ENCODE data around the gene TCF4. TPM values are rescaled to one million over a fixed set of nuclear protein-coding genes. Genes with fewer than 3 reads are reported as not detected.
A peak's percentile ranks its signal among the peaks of the same experiment; 100 is the strongest.

The TCF4 gene
- total RNA-seq, 1 experiment from 2014 or later: 0.42 TPM

DNA sequence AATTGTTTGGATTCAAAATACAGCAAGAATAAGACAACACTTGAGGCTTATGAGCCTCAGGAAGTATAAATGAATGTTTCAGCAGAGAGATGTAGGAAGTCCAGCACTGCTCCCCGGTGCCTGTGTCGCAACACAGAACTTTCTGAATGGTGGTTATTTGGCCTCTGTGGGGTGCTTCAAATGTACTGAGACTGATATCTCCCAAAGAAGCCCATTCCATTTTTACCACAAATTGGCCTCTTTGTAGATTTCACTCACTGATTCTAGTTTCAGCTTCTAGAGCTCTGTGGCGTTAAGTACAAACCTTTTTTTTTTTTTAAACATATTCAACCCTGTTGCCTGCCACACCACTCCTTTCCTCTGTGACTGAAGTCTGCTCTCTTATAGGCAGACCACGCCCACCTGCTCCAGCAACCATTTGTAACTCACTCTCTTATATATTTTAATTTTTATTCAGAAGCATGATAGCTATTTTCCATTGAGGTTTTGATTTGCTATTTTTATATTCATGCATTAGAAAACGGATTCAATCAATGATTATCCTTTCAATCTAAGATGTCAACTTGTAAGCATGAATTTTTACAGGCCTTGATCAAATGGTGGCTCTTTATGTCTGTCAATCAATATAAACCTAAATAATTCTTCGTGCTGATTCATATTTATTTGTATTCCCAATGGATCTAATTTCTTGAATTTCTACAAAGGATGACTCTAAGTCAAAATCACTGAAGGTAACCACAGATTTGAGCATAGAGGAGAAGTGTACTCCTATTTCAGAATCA, 351.7 kb downstream of the TCF4 start:
- Histone ChIP-seq H3K4me3 (replicated peaks in 1 of 2; ENCODE audit: low read depth in 1 of 2, low read length in 2 of 2) (no peak overlapping the region), H4K20me1 (ENCODE audit: insufficient read depth) (no peaks in the 10 kb centered on the region), H3K4me1 (ENCODE audit: control insufficient read depth in 1 of 2, insufficient read depth in 2 of 2, low read length in 2 of 2) (no peaks in the 10 kb centered on the region), H3K36me3 (ENCODE audit: control insufficient read depth in 1 of 2, insufficient read depth in 2 of 2, low read length in 2 of 2) (no peaks in the 10 kb centered on the region), H3K27me3 (ENCODE audit: insufficient read depth, low read length) (peaks cover 12% of the 10 kb centered on the region; the same call in 1 of the 2 replicates), H3K27ac (ENCODE audit: low read depth, low read length) (no peak overlapping the region), H3K9ac (ENCODE audit: low read length) (no peak overlapping the region), H2AFZ (ENCODE audit: low read depth, low read length, poor library complexity, severe bottlenecking) (no peak overlapping the region), H3K4me2 (ENCODE audit: low read length) (no peak overlapping the region), H3K9me3 (ENCODE audit: control insufficient read depth in 1 of 2, insufficient read depth in 1 of 2, low read depth in 1 of 2, low read length in 2 of 2) (no peaks in the 10 kb centered on the region), H3K9me2 (ENCODE audit: insufficient read depth) (no peaks in the 10 kb centered on the region), H3K79me2 (ENCODE audit: insufficient read depth, low read length) (no peaks in the 10 kb centered on the region)
- no TSS peak for BruUV-seq (replicated peaks)
- ChIA-PET RAD21 (ENCODE audit: low non-redundant PET in 1 of 2, low total read pairs in 2 of 2, uncharacterized antibody in 2 of 2, unreplicated experiment in 2 of 2) (no interaction called here), POLR2A (no interaction called here), CTCF (no interaction called here)
- ATAC-seq (no peak), DNase-seq (ENCODE audit: low read depth, low spot score) (no peak)
- TF ChIP-seq EZH2phosphoT487 (IDR thresholded peaks at IDR 0.05; ENCODE audit: borderline replicate concordance) (no peak), SP1 (IDR thresholded peaks at IDR 0.05; ENCODE audit: low read depth) (no peak), CEBPB (IDR thresholded peaks at IDR 0.05; ENCODE audit: low read depth) (no peak), POLR2A (IDR thresholded peaks at IDR 0.05; ENCODE audit: borderline replicate concordance, extremely low read depth, insufficient read depth, insufficient read length) (no peak)
- intact Hi-C loops (cut with micrococcal nuclease): no loop called here

DNA sequence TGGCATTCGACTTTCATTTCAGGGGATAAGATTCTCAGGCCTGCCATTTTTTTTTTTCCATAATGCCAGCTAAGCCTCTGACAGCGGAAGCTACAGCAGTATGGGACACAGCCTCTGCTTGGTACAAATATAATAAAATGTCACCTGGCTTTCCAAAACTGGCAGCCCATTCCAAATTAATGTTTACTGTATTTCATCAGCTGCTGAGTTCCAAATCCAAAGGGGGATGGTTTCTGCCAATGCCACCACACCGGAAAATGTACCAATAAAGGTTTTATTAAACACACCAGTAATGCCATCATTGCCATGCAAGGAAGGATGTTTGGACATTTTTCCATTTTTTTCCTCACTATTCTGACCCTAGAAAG, 352.9 kb downstream of the TCF4 start:
- Histone ChIP-seq H3K4me2 (ENCODE audit: low read length) (no peak overlapping the region), H3K9me3 (ENCODE audit: control insufficient read depth in 1 of 2, insufficient read depth in 1 of 2, low read depth in 1 of 2, low read length in 2 of 2) (no peaks in the 10 kb centered on the region), H4K20me1 (ENCODE audit: insufficient read depth) (no peaks in the 10 kb centered on the region), H3K36me3 (ENCODE audit: control insufficient read depth in 1 of 2, insufficient read depth in 2 of 2, low read length in 2 of 2) (no peaks in the 10 kb centered on the region), H3K27me3 (ENCODE audit: insufficient read depth, low read length) (0 out of 2 replicates have a peak, but pooled peaks cover 5% of the 10 kb centered on the region), H3K4me3 (replicated peaks in 1 of 2; ENCODE audit: low read depth in 1 of 2, low read length in 2 of 2) (no peak overlapping the region), H3K79me2 (ENCODE audit: insufficient read depth, low read length) (no peaks in the 10 kb centered on the region), H3K9me2 (ENCODE audit: insufficient read depth) (no peaks in the 10 kb centered on the region), H3K4me1 (ENCODE audit: control insufficient read depth in 1 of 2, insufficient read depth in 2 of 2, low read length in 2 of 2) (no peaks in the 10 kb centered on the region), H3K27ac (ENCODE audit: low read depth, low read length) (no peak overlapping the region), H2AFZ (ENCODE audit: low read depth, low read length, poor library complexity, severe bottlenecking) (peak overlapping the region; percentile 52), H3K9ac (ENCODE audit: low read length) (no peak overlapping the region)
- no TSS peak for BruUV-seq (replicated peaks)
- TF ChIP-seq RAD21 (IDR thresholded peaks at IDR 0.05; ENCODE audit: low read depth) (no peak), CEBPB (IDR thresholded peaks at IDR 0.05; ENCODE audit: low read depth) (no peak), ZNF274 (IDR thresholded peaks at IDR 0.05; ENCODE audit: low read depth, low read length) (no peak), ELF1 (IDR thresholded peaks at IDR 0.05; ENCODE audit: borderline replicate concordance, low read depth) (no peak), JUND (IDR thresholded peaks at IDR 0.05) (no peak), POLR2A (IDR thresholded peaks at IDR 0.05; ENCODE audit: borderline replicate concordance, extremely low read depth, insufficient read depth, insufficient read length) (no peak), FOSL1 (IDR thresholded peaks at IDR 0.05; ENCODE audit: low read depth) (no peak), TCF7L2 (IDR thresholded peaks at IDR 0.05; ENCODE audit: borderline replicate concordance, extremely low read depth, insufficient read depth, insufficient read length) (no peak), SP1 (IDR thresholded peaks at IDR 0.05; ENCODE audit: low read depth) (no peak), SRF (IDR thresholded peaks at IDR 0.05; ENCODE audit: low read depth) (no peak), ZFX (IDR thresholded peaks at IDR 0.05) (no peak)
- TF ChIP-seq, protein P1, sequence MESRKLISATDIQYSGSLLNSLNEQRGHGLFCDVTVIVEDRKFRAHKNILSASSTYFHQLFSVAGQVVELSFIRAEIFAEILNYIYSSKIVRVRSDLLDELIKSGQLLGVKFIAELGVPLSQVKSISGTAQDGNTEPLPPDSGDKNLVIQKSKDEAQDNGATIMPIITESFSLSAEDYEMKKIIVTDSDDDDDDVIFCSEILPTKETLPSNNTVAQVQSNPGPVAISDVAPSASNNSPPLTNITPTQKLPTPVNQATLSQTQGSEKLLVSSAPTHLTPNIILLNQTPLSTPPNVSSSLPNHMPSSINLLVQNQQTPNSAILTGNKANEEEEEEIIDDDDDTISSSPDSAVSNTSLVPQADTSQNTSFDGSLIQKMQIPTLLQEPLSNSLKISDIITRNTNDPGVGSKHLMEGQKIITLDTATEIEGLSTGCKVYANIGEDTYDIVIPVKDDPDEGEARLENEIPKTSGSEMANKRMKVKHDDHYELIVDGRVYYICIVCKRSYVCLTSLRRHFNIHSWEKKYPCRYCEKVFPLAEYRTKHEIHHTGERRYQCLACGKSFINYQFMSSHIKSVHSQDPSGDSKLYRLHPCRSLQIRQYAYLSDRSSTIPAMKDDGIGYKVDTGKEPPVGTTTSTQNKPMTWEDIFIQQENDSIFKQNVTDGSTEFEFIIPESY (IDR thresholded peaks at IDR 0.05; ENCODE audit: extremely low read depth, insufficient replicate concordance, low read length): no peak
- no peak for DNase-seq (ENCODE audit: low read depth, low spot score)
- intact Hi-C loops (cut with micrococcal nuclease): no loop called here
- no peak for ATAC-seq
- ChIA-PET CTCF (interaction anchor here (0.6 to 1.6 kb wide), 5 partner anchors 12 to 1343 kb away, joined by 4 to 8 read pairs (median 4); no protein-coding TSS in a partner anchor), RAD21 (ENCODE audit: low non-redundant PET in 1 of 2, low total read pairs in 2 of 2, uncharacterized antibody in 2 of 2, unreplicated experiment in 2 of 2) (interaction anchor here in 1 of 2 experiments (1.1 to 1.2 kb wide), 2 partner anchors 9 to 1330 kb away, joined by 3 read pairs; no protein-coding TSS in a partner anchor), POLR2A (no interaction called here)
